SK-N-MC (cell line): ENCODE results near the gene CCR6.

ENCODE experiments used
- EZH2 ChIP-seq: fragments of 200-600 bp; sonication (generic); IDR thresholded peaks from one replicate; pipeline ENCODE4 v1.6.1; 2017; ENCODE audit warnings: antibody characterized with exemption
- POLR2AphosphoS5 ChIP-seq: IDR thresholded peaks from 2 replicates; pipeline ENCODE4 v1.6.1; 2012; ENCODE audit warnings: mild to moderate bottlenecking, low read depth, low read length, borderline replicate concordance

DNA sequence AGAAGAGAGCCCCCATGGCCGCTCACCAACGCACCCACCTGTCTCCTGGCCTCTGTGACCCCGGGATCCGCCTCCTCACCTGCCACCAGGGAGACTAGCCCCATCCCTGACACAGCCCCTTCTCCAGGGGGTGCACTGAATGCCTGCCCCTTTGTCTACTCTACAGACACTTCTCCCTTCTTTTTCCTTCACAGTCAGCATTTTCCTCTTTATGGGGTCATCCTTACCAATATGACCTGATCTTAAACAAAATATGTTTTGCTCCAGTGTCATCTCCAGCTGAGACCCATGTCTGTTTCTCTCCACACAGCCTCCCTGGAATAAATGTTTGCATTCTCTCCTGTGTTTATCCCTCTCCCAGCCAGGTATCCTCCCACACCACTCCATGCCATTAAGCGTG lies 14.6 kb upstream of the CCR6 start:
- TF ChIP-seq EZH2, result no peak
- TF ChIP-seq POLR2AphosphoS5, result no peak
